Smooth muscle cell (in vitro differentiated cells): ENCODE data around the gene AGL. TPM values are rescaled to one million over a fixed set of nuclear protein-coding genes. Genes with fewer than 3 reads are reported as not detected.
A peak's percentile ranks its signal among the peaks of the same experiment; 100 is the strongest.

ENCODE experiments used
- DNase-seq: peaks from one replicate; lab custom pipeline; 2025; ENCODE audit not compliant: unreplicated experiment; lab: John Stamatoyannopoulos, UW
- H2AFZ ChIP-seq: fragments of 200-600 bp; sonication (generic); 2 replicates; pipeline ENCODE4 v1.6.0; 2016; ENCODE audit warnings: antibody characterized with exemption, low read depth, mild to moderate bottlenecking
- H3F3A ChIP-seq: fragments of 200-600 bp; sonication (generic); 2 replicates; pipeline ENCODE4 v1.6.0; 2017; ENCODE audit warnings: antibody characterized with exemption, low read depth
- H3K27ac ChIP-seq: fragments of 200-600 bp; sonication (generic); 2 replicates; pipeline ENCODE4 v1.5.1; 2016; ENCODE audit warnings: low read depth, mild to moderate bottlenecking
- H3K27me3 ChIP-seq: fragments of 200-600 bp; sonication (generic); 2 replicates; pipeline ENCODE4 v1.6.1; 2016; ENCODE audit warnings: low read depth, mild to moderate bottlenecking
- H3K36me3 ChIP-seq: fragments of 200-600 bp; sonication (generic); 2 replicates; pipeline ENCODE4 v1.5.1; 2016; ENCODE audit warnings: low read depth
- H3K4me1 ChIP-seq: fragments of 200-600 bp; sonication (generic); 2 replicates; pipeline ENCODE4 v1.5.1; 2016; ENCODE audit warnings: low read depth
- H3K4me2 ChIP-seq: fragments of 200-600 bp; sonication (generic); 2 replicates; pipeline ENCODE4 v1.6.0; 2016; ENCODE audit warnings: mild to moderate bottlenecking
- H3K4me3 ChIP-seq: fragments of 200-600 bp; sonication (generic); 2 replicates; pipeline ENCODE4 v1.5.1; 2016; ENCODE audit warnings: mild to moderate bottlenecking
- H3K79me2 ChIP-seq: fragments of 200-600 bp; sonication (generic); 2 replicates; pipeline ENCODE4 v1.6.0; 2016; ENCODE audit warnings: low read depth, mild to moderate bottlenecking
- H3K9ac ChIP-seq: fragments of 200-600 bp; sonication (generic); 2 replicates; pipeline ENCODE4 v1.6.0; 2016; ENCODE audit warnings: low read depth
- H3K9me3 ChIP-seq: fragments of 200-600 bp; sonication (generic); replicated peaks from 2 replicates; pipeline ENCODE4 v1.5.1; 2016; ENCODE audit warnings: low read depth
- H4K20me1 ChIP-seq: fragments of 200-600 bp; sonication (generic); 2 replicates; pipeline ENCODE4 v1.6.0; 2016; ENCODE audit warnings: low read depth
- WGBS: methylation state at CpG from one replicate; pipeline ENCODE4 v1.1.7; 2016; ENCODE audit warnings: low lambda C conversion rate; 5-methylcytosine and 5-hydroxymethylcytosine counted together
- polyA plus RNA-seq: library from polyadenylated mRNA; unstranded; fragments of >200 nt; fragmentation: Nextera tagmentation; extraction: Ambion mirVana; gene quantifications from 2 replicates; pipeline ENCODE4 v1.2.1, GENCODE V29; 2016
- total RNA-seq: library from RNA; depleted of rRNA; stranded (reverse); fragments of >200 nt; gene quantifications from 2 replicates; pipeline ENCODE4 v1.2.3, GENCODE V29; 2014
- TF ChIP-seq, protein P1 (sequence below): fragments of 200-600 bp; sonication (generic); IDR thresholded peaks from 2 replicates; pipeline ENCODE4 v1.5.1; 2017; ENCODE audit warnings: borderline replicate concordance, mild to moderate bottlenecking, antibody characterized with exemption; ENCODE audit not compliant: insufficient read depth, poor library complexity, severe bottlenecking

The AGL gene
- total and polyA plus RNA-seq, 2 experiments from 2014 or later = 5.1 to 18.3 TPM

DNA sequence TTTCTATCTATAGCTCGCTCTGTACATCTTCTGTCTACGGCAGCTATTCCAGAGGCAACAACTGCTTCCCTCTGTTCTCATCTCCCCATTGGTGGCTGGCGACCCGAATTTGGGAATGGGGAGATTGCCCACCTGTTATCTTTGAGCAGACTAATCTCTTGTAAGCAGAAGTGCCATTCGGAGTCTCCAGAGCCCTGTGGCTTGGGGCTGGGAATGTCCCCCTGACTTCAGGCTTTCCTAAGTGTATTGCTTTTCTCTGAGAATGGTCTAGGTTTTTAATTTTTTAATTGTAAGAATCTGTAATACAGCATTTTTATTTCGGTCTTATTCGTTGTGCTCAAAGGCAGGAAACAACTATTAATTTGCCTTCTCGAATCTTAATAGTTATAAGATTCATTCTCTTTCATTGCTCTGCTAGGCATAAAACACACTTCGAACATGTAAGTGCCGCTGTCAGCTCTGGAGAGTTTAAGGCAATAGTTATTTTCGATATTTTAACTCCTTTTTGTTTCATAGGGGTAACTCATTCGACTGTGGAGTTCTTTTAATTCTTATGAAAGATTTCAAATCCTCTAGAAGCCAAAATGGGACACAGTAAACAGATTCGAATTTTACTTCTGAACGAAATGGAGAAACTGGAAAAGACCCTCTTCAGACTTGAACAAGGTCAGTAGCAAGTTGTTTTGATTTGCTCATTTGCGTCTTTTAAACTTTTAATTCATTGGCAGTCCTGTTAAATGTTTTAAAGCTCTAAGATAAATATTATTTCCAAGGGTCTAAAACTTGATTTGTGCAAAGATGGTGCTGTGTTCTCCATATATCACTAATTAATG, 514 bp downstream of the AGL start:
- Histone ChIP-seq H3K4me1 (peaks cover 16% of the 10 kb centered on the region), H3K9ac (peak overlapping the region; percentile 72), H2AFZ (peak overlapping the region; percentile 100), H3K4me3 (peak overlapping the region; percentile 79), H3K36me3 (no peaks in the 10 kb centered on the region), H3K27me3 (no peaks in the 10 kb centered on the region), H3F3A (peaks cover 5% of the 10 kb centered on the region), H4K20me1 (no peaks in the 10 kb centered on the region), H3K4me2 (peak overlapping the region; percentile 96), H3K9me3 (no peaks in the 10 kb centered on the region), H3K79me2 (no peaks in the 10 kb centered on the region), H3K27ac (peak overlapping the region; percentile 20)
- no peak for DNase-seq
- 11% methylated on average over 15 of the region's 15 CpGs for WGBS
- TF ChIP-seq, protein P1, sequence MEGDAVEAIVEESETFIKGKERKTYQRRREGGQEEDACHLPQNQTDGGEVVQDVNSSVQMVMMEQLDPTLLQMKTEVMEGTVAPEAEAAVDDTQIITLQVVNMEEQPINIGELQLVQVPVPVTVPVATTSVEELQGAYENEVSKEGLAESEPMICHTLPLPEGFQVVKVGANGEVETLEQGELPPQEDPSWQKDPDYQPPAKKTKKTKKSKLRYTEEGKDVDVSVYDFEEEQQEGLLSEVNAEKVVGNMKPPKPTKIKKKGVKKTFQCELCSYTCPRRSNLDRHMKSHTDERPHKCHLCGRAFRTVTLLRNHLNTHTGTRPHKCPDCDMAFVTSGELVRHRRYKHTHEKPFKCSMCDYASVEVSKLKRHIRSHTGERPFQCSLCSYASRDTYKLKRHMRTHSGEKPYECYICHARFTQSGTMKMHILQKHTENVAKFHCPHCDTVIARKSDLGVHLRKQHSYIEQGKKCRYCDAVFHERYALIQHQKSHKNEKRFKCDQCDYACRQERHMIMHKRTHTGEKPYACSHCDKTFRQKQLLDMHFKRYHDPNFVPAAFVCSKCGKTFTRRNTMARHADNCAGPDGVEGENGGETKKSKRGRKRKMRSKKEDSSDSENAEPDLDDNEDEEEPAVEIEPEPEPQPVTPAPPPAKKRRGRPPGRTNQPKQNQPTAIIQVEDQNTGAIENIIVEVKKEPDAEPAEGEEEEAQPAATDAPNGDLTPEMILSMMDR = no peak

DNA sequence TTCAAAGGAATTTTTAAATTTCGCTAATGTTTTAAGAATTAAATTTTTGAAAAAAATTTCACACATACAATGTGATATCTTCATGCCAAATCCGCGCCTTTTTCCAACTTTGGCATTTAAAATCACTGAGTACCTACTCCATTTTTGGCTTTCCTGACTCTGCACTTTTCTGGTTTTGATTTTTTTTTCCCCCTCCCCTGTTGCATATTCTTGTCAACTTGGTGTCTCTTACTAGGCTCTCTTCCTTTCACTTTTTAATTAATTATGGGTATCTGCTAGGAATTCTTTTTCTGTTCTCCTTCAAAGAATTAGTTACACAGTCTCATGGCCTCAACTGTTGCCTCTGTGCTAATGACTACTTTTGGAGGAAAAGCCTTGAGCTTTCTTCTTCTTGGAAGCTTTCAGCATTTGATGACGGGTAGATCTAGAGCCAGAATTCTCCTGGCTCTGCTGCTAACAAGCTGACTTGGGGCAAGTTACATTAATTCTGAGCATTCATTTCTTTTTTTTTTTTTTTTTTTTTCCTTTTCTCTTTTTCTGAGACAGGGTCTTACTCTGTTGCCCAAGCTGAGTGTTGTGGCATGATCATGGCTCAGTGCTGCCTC, 1.8 kb downstream of the AGL start:
- Histone ChIP-seq H4K20me1 (no peaks in the 10 kb centered on the region), H2AFZ (no peak overlapping the region), H3K27ac (no peak overlapping the region), H3K79me2 (no peaks in the 10 kb centered on the region), H3K9me3 (no peaks in the 10 kb centered on the region), H3K4me3 (peak overlapping the region; percentile 79), H3K4me1 (peaks cover 16% of the 10 kb centered on the region), H3K4me2 (peak overlapping the region; percentile 96), H3K27me3 (no peaks in the 10 kb centered on the region), H3K9ac (no peak overlapping the region), H3F3A (peaks cover 5% of the 10 kb centered on the region), H3K36me3 (no peaks in the 10 kb centered on the region)
- 88% methylated on average over 4 of the region's 4 CpGs for WGBS
- TF ChIP-seq, protein P1 = no peak
- DNase-seq = no peak

DNA sequence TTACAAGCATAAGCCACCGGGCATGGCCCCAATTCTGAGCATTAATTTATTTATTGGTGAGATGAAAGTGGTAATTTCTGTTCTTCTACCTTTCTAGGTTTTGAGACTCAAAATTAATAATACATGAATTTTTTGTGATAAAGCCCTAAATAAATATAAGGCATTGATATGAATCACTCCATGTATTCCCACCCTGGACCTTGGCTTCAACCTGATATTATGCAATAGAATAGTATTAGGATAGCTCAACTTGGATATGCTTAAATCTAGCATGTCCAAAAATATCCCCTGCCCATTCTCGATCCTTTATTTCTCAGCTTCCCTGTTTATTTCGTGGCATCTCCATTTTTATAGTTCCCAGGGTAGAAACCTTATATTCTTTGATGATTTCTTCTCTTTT, 2.5 kb downstream of the AGL start:
- no peak overlapping the region for H3K9ac ChIP-seq
- H3K27me3 ChIP-seq = no peaks in the 10 kb centered on the region
- no peaks in the 10 kb centered on the region for H4K20me1 ChIP-seq
- no peaks in the 10 kb centered on the region for H3K79me2 ChIP-seq
- H3K4me2 ChIP-seq = no peak overlapping the region
- no peak overlapping the region for H3K27ac ChIP-seq
- TF ChIP-seq, protein P1 = no peak
- H3K9me3 ChIP-seq = no peaks in the 10 kb centered on the region
- no peak overlapping the region for H2AFZ ChIP-seq
- H3F3A ChIP-seq = peaks cover 5% of the 10 kb centered on the region
- 95% methylated on average over 3 of the region's 3 CpGs for WGBS
- H3K36me3 ChIP-seq = no peaks in the 10 kb centered on the region
- peaks cover 16% of the 10 kb centered on the region for H3K4me1 ChIP-seq
- DNase-seq = no peak
- H3K4me3 ChIP-seq = no peak overlapping the region
